GM19025 (cell line): ENCODE results near the gene CCDC74A.
A peak's percentile ranks its signal among the peaks of the same experiment; 100 is the strongest.
"Not testable (repeated sequence)": the region's sequence is repeated elsewhere in the genome, so short reads cannot be mapped to it uniquely, and the experiment has no call there.

Experiments used
- ATAC-seq: cut with Tn5 transposase; IDR thresholded peaks from one replicate; pipeline ENCODE4 v1.9.1; 2021; ENCODE audit warnings: mild to moderate bottlenecking, low read depth, moderate library complexity; ENCODE audit not compliant: unreplicated experiment

CCDC74A gene

GRCh38 chr2:131498321-131498973, 29.2 kb upstream of the CCDC74A start:
- peak; percentile 96 for ATAC-seq

- ATAC-seq = not testable (repeated sequence)
Observed at GRCh38 chr2:131503587-131503986, 24.1 kb upstream of the CCDC74A start.

GRCh38 chr2:131504082-131504750, 23.5 kb upstream of the CCDC74A start:
- not testable (repeated sequence) for ATAC-seq

GRCh38 chr2:131509615-131510014, 18.1 kb upstream of the CCDC74A start:
- ATAC-seq = no peak

- ATAC-seq = not testable (repeated sequence)
Observed at GRCh38 chr2:131511291-131511968, 16.3 kb upstream of the CCDC74A start.

GRCh38 chr2:131511969-131512870, 15.5 kb upstream of the CCDC74A start:
- ATAC-seq = not testable (repeated sequence)

GRCh38 chr2:131514408-131515166, 13.1 kb upstream of the CCDC74A start:
- ATAC-seq = peak; percentile 80

GRCh38 chr2:131515235-131515634, 12.5 kb upstream of the CCDC74A start:
- not testable (repeated sequence) for ATAC-seq

- no peak for ATAC-seq
Observed at GRCh38 chr2:131516011-131516410, 11.7 kb upstream of the CCDC74A start.

- not testable (repeated sequence) for ATAC-seq
Observed at GRCh38 chr2:131516621-131517020, 11.1 kb upstream of the CCDC74A start.

GRCh38 chr2:131517106-131517831, 10.4 kb upstream of the CCDC74A start:
- ATAC-seq = no peak

- ATAC-seq = not testable (repeated sequence)
Observed at GRCh38 chr2:131517856-131518255, 9.8 kb upstream of the CCDC74A start.

GRCh38 chr2:131518531-131518930, 9.2 kb upstream of the CCDC74A start:
- not testable (repeated sequence) for ATAC-seq

GRCh38 chr2:131519466-131519865, 8.2 kb upstream of the CCDC74A start:
- no peak for ATAC-seq

- ATAC-seq = not testable (repeated sequence)
Observed at GRCh38 chr2:131519871-131520470, 7.7 kb upstream of the CCDC74A start.

- ATAC-seq = no peak
Observed at GRCh38 chr2:131520526-131520925, 7.2 kb upstream of the CCDC74A start.

GRCh38 chr2:131521524-131521923, 6.2 kb upstream of the CCDC74A start:
- not testable (repeated sequence) for ATAC-seq

GRCh38 chr2:131521961-131522781, 5.5 kb upstream of the CCDC74A start:
- ATAC-seq = no peak
